ENCODE measurements around the gene WDR6. TPM values are rescaled to one million over a fixed set of nuclear protein-coding genes. Genes with fewer than 3 reads are reported as not detected.

WDR6 gene
- total RNA-seq, 1 experiment from 2014 or later = 112 TPM

DNA sequence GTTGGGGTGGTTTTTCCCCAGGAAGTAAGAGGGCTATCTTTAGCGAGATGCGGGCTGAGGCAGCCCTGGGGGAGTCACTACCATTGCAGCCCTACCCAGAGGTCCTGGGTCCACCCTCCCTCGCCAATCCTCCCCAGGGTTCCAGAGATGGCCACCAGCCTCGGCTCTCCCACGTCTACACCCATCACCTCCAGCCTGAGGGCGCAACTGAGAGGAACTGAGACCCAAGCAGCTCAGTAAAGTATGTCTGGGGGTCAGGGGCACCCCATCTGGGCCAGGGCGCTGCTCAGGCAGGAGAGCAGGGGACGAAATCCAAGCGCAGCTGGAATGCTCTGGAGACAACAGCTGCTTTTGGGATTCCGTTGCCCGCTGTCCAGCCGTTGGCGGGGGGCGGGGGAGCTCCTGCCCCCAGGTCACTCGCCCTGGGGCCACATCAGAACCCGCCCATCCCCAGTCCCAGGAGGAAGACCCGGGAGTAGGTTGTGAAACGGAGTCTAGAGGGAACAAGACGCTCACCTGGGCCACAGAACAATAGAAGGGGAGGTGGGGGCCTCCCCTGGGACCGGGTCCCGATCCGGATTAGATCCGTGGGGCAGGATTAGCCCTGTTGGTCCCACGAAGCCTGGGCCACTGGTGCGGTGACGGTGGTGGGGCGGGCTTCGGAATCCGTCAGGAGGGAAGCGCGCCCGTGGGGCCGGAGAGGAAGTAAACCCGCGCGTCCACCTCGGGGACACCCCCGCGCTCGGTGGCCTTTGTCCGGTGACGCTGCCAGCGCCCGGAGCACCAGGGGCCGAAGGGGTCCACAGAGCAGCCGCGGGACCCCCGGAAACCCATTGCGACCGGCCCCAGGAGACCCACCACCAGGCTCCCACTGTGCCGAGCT, 13.4 kb downstream of the WDR6 start:
- peak overlapping the region; percentile 89 for H3K4me3 Mint-ChIP-seq (ENCODE audit: unreplicated experiment)
- TF ChIP-seq, protein P1, sequence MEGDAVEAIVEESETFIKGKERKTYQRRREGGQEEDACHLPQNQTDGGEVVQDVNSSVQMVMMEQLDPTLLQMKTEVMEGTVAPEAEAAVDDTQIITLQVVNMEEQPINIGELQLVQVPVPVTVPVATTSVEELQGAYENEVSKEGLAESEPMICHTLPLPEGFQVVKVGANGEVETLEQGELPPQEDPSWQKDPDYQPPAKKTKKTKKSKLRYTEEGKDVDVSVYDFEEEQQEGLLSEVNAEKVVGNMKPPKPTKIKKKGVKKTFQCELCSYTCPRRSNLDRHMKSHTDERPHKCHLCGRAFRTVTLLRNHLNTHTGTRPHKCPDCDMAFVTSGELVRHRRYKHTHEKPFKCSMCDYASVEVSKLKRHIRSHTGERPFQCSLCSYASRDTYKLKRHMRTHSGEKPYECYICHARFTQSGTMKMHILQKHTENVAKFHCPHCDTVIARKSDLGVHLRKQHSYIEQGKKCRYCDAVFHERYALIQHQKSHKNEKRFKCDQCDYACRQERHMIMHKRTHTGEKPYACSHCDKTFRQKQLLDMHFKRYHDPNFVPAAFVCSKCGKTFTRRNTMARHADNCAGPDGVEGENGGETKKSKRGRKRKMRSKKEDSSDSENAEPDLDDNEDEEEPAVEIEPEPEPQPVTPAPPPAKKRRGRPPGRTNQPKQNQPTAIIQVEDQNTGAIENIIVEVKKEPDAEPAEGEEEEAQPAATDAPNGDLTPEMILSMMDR (IDR thresholded peaks at IDR 0.05; ENCODE audit: unreplicated experiment) = no peak

DNA sequence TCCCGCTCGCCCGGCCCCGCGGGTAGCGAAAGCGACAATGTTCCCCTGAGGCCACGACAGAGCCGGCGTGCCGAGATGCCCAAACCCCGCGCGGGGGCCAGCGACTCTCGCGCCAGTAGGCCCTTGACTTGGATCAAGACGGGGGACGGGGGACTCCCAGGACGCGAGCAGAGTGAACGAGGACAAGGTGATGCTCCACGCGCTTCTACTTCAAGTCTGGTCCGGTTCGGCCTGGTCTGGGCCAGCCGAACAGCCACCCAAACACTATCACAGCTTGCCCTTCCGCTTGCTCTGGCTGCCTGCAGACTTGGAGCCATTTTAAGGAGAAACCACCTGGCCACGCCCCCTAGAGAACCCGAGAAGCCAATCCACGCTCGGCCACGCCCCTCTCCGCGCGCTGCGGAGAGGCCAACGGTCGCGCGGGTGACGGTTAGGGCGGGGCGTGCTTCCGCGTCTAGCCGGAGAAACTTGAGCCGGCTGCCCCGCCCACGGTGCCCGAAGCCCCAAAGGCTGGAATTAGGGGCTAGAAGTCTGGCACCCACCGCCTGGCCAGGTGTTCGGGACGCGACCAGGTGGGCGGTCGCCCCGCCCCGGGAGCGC, 14.1 kb downstream of the WDR6 start:
- no TSS peak for BruUV-seq (replicated peaks)

More for the DNA sequence above, 13.4 kb downstream of the WDR6 start:
- H3K27ac Mint-ChIP-seq (ENCODE audit: low read depth, unreplicated experiment) = peak overlapping the region; percentile 95
- H3K4me1 Mint-ChIP-seq (ENCODE audit: insufficient read depth, unreplicated experiment) = peaks cover 5% of the 10 kb centered on the region
- H3K27me3 Mint-ChIP-seq (ENCODE audit: insufficient read depth, unreplicated experiment) = no peaks in the 10 kb centered on the region
- peaks cover 66% of the 10 kb centered on the region for H3K36me3 Mint-ChIP-seq (ENCODE audit: insufficient read depth, unreplicated experiment)
- intact Hi-C loops (cut with micrococcal nuclease) = loop anchor here (10.0 kb wide), 1 partner anchor 134 kb away; no protein-coding TSS in a partner anchor
- no peaks in the 10 kb centered on the region for H3K9me3 Mint-ChIP-seq (ENCODE audit: unreplicated experiment)
- CTCF ChIA-PET = interaction anchor here (0.6 to 2.7 kb wide), 8 partner anchors 13 to 843 kb away, joined by 3 to 11 read pairs (median 4); partner anchors contain the start of gene WDR6
- BruUV-seq (replicated peaks) = TSS peak; percentile 51
- peak; percentile 31 for DNase-seq (ENCODE audit: unreplicated experiment)
- POLR2A ChIA-PET = interaction anchor here (0.6 to 9.9 kb wide), 29 partner anchors 8 to 429 kb away, joined by 3 to 251 read pairs (median 5); partner anchors contain the start of genes ARIH2, IMPDH2, KLHDC8B and LAMB2

DNA sequence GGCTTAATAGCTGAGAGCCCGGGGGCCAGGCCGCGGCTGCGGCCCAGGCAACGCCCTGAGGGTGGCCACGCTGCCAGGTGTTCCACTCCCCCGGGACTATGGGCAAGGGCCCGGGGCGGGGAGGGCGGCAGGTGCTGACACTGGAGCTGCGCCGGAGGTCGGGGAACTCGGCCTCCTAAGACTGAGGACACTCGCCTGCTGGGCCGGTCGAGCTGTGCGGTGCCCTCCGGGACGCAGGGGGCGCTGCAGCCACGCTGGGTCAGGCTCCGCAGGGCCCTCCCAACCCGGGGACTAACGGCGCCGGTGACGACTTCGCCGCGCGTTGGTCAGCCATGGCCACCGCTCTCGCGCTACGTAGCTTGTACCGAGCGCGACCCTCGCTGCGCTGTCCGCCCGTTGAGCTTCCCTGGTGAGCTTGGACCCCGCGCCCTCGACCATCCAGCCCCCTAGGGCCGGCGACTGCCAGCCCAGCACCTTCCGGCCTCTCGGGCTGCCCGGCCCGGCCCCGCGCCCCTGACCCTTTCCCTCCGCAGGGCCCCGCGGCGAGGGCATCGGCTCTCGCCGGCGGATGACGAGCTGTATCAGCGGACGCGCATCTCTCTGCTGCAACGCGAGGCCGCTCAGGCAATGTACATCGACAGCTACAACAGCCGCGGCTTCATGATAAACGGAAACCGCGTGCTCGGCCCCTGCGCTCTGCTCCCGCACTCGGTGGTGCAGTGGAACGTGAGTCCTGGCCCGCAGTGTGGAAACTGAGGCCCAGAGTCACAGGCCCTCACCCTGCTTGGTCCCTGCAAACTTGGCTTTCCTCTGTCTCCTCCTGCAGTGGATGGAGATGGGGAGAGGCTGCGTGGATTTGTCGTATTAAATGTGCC, 14.9 kb downstream of the WDR6 start, which contains the start of gene NDUFAF3:
TSS of gene NDUFAF3 (plus strand) at position 309 of the 875 bp plus-strand sequence. CDS start at position 333, 24 bp downstream.
- ChIA-PET POLR2A (interaction anchor here (0.6 to 9.9 kb wide), 35 partner anchors 7 to 456 kb away, joined by 3 to 251 read pairs (median 5); partner anchors contain the start of genes ARIH2, IMPDH2, IP6K2 and KLHDC8B), CTCF (interaction anchor here (0.6 to 2.7 kb wide), 21 partner anchors 10 to 1615 kb away, joined by 3 to 14 read pairs (median 4); partner anchors contain the start of genes ARIH2 and WDR6)
- Mint-ChIP-seq H3K9me3 (ENCODE audit: unreplicated experiment) (no peaks in the 10 kb centered on the region), H3K27ac (ENCODE audit: low read depth, unreplicated experiment) (peak within 1 kb of the TSS; percentile 95), H3K4me1 (ENCODE audit: insufficient read depth, unreplicated experiment) (peaks cover 13% of the 10 kb centered on the region), H3K4me3 (ENCODE audit: unreplicated experiment) (peak within 1 kb of the TSS; percentile 89), H3K36me3 (ENCODE audit: insufficient read depth, unreplicated experiment) (peaks cover 69% of the 10 kb centered on the region), H3K27me3 (ENCODE audit: insufficient read depth, unreplicated experiment) (no peaks in the 10 kb centered on the region)
- BruUV-seq (replicated peaks) = TSS peak; percentile 43
- TF ChIP-seq, protein P1 (IDR thresholded peaks at IDR 0.05; ENCODE audit: unreplicated experiment) = peak; percentile 95
- DNase-seq (ENCODE audit: unreplicated experiment) = peak; percentile 93
- intact Hi-C loops (cut with micrococcal nuclease) = loop anchor here (10.0 kb wide), 1 partner anchor 133 kb away; no protein-coding TSS in a partner anchor

More for the DNA sequence above, 14.1 kb downstream of the WDR6 start:
- TF ChIP-seq, protein P1 (IDR thresholded peaks at IDR 0.05; ENCODE audit: unreplicated experiment) = no peak
- Mint-ChIP-seq H3K4me3 (ENCODE audit: unreplicated experiment) (peak overlapping the region; percentile 89), H3K36me3 (ENCODE audit: insufficient read depth, unreplicated experiment) (peaks cover 66% of the 10 kb centered on the region), H3K9me3 (ENCODE audit: unreplicated experiment) (no peaks in the 10 kb centered on the region), H3K27me3 (ENCODE audit: insufficient read depth, unreplicated experiment) (no peaks in the 10 kb centered on the region), H3K4me1 (ENCODE audit: insufficient read depth, unreplicated experiment) (peaks cover 11% of the 10 kb centered on the region), H3K27ac (ENCODE audit: low read depth, unreplicated experiment) (peak overlapping the region; percentile 95)
- intact Hi-C loops (cut with micrococcal nuclease) = loop anchor here (10.0 kb wide), 1 partner anchor 133 kb away; no protein-coding TSS in a partner anchor
- POLR2A ChIA-PET = interaction anchor here (0.6 to 9.9 kb wide), 39 partner anchors 7 to 456 kb away, joined by 3 to 251 read pairs (median 5); partner anchors contain the start of genes ARIH2, IMPDH2, KLHDC8B and LAMB2
- CTCF ChIA-PET = interaction anchor here (0.6 to 2.7 kb wide), 13 partner anchors 10 to 842 kb away, joined by 3 to 14 read pairs (median 6); partner anchors contain the start of gene WDR6
- DNase-seq (ENCODE audit: unreplicated experiment) = peak; percentile 98
